ENCODE results near the gene SMARCA2.
A peak's percentile ranks its signal among the peaks of the same experiment; 100 is the strongest.

Gene SMARCA2

GRCh38 chr9:2015581-2016407, 647 bp downstream of the SMARCA2 start:
- Histone ChIP-seq H3K36me3 (ENCODE audit: insufficient read depth, insufficient read length, low read length) (no peaks in the 10 kb centered on the region), H3K9me3 (ENCODE audit: insufficient read depth, low read length) (no peaks in the 10 kb centered on the region), H3K27me3 (ENCODE audit: insufficient read depth, insufficient read length) (peaks cover 85% of the 10 kb centered on the region), H3K4me3 (ENCODE audit: insufficient read length, low read depth) (peak overlapping the region; percentile 80), H3K9ac (ENCODE audit: insufficient read length, low read depth) (peak overlapping the region; percentile 81), H3K4me1 (ENCODE audit: insufficient read depth, insufficient read length) (no peaks in the 10 kb centered on the region)
- TF ChIP-seq ZNF274 (IDR thresholded peaks at IDR 0.05; ENCODE audit: low read depth, low read length) = no peak
- TF ChIP-seq SUZ12 (IDR thresholded peaks at IDR 0.05; ENCODE audit: extremely low read depth, insufficient read depth, insufficient read length) = peak; percentile 37
- no peak for TF ChIP-seq YY1 (IDR thresholded peaks at IDR 0.05; ENCODE audit: insufficient read depth, insufficient read length)
- DNase-seq (ENCODE audit: low read depth, low spot score) = no peak

GRCh38 chr9:2016408-2017330, 1.5 kb downstream of the SMARCA2 start:
- no peak for DNase-seq (ENCODE audit: low read depth, low spot score)
- TF ChIP-seq ZNF274 (IDR thresholded peaks at IDR 0.05; ENCODE audit: low read depth, low read length) (no peak), YY1 (IDR thresholded peaks at IDR 0.05; ENCODE audit: insufficient read depth, insufficient read length) (no peak), SUZ12 (IDR thresholded peaks at IDR 0.05; ENCODE audit: extremely low read depth, insufficient read depth, insufficient read length) (no peak)
- peak overlapping the region; percentile 80 for H3K4me3 ChIP-seq (ENCODE audit: insufficient read length, low read depth)
- H3K9me3 ChIP-seq (ENCODE audit: insufficient read depth, low read length) = no peaks in the 10 kb centered on the region
- H3K9ac ChIP-seq (ENCODE audit: insufficient read length, low read depth) = peak overlapping the region; percentile 81
- peaks cover 89% of the 10 kb centered on the region for H3K27me3 ChIP-seq (ENCODE audit: insufficient read depth, insufficient read length)
- no peaks in the 10 kb centered on the region for H3K36me3 ChIP-seq (ENCODE audit: insufficient read depth, insufficient read length, low read length)
- no peaks in the 10 kb centered on the region for H3K4me1 ChIP-seq (ENCODE audit: insufficient read depth, insufficient read length)

DNA sequence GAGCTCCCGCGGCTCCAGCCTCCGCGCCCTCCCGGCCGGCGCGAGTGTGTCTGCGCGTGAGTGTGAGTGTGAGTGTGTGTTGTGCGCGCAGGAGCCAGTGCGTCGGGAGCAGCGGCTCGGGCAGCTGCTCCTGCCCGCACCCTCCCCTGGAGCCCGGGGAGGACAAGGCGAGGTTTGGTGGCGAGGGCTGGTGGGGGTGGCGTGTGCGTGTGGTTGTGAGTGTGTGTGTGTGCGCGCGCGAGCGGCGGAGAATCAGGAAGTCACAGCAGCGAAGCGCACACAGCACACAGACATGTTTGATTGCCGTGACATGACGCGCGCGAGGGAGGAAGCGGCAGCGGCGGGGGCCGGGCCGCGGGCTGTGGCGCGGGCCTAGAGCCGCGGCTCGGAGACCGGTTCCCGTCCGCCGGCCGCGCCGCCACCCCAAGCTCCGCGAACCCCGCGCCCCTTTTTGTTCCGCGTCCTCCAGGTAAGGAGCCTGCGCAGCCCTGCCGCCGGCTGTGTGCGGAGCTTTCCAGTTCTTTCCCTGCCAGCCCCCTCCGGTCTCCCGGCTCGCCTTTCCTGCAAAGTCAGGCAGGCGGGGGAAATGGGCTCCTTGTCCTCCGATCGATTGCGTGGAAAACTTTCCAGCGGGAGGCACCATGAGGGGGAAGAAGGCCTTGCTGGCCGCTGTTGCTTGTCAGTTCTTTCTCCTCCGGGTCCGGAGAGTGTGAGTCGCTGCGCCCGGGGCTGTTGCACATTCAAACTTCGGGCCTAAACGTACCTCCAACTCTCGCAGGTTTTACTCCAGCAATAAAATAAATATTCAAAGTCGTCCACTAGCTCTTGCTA, 2.4 kb downstream of the SMARCA2 start:
- Histone ChIP-seq H3K27me3 (ENCODE audit: insufficient read depth, insufficient read length) (peaks cover 90% of the 10 kb centered on the region), H3K4me1 (ENCODE audit: insufficient read depth, insufficient read length) (no peaks in the 10 kb centered on the region), H3K9me3 (ENCODE audit: insufficient read depth, low read length) (no peaks in the 10 kb centered on the region), H3K9ac (ENCODE audit: insufficient read length, low read depth) (peak overlapping the region; percentile 71), H3K4me3 (ENCODE audit: insufficient read length, low read depth) (peak overlapping the region; percentile 80), H3K36me3 (ENCODE audit: insufficient read depth, insufficient read length, low read length) (no peaks in the 10 kb centered on the region)
- TF ChIP-seq YY1 (IDR thresholded peaks at IDR 0.05; ENCODE audit: insufficient read depth, insufficient read length) = no peak
- TF ChIP-seq ZNF274 (IDR thresholded peaks at IDR 0.05; ENCODE audit: low read depth, low read length) = no peak
- no peak for TF ChIP-seq SUZ12 (IDR thresholded peaks at IDR 0.05; ENCODE audit: extremely low read depth, insufficient read depth, insufficient read length)
- DNase-seq (ENCODE audit: low read depth, low spot score) = no peak

DNA sequence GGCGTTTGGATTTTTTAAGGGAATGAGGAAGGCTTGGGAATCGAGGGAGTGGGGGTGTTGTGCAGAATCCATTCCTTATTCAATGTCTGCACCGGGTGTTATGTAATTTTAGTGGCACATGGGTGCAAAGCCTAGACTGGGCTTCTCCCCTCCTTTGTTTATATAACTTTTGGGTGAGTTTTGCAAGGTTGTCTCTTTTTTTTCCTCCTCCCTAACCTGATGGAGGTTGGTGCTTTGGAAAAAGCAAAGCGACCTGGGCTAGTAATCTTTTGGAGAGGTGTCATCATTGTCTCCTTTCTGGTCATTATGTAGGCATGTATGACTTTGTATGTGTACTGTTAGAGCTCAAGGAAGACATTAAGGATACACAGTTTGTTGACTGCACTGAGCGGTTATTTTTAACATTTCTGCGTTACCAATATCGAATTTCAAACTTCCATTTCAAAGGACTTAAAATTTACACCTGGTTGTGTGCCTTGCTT, 3.1 kb downstream of the SMARCA2 start:
- TF ChIP-seq ZNF274 (IDR thresholded peaks at IDR 0.05; ENCODE audit: low read depth, low read length) (no peak), YY1 (IDR thresholded peaks at IDR 0.05; ENCODE audit: insufficient read depth, insufficient read length) (no peak), SUZ12 (IDR thresholded peaks at IDR 0.05; ENCODE audit: extremely low read depth, insufficient read depth, insufficient read length) (no peak)
- Histone ChIP-seq H3K36me3 (ENCODE audit: insufficient read depth, insufficient read length, low read length) (no peaks in the 10 kb centered on the region), H3K4me3 (ENCODE audit: insufficient read length, low read depth) (peak overlapping the region; percentile 80), H3K4me1 (ENCODE audit: insufficient read depth, insufficient read length) (no peaks in the 10 kb centered on the region), H3K9ac (ENCODE audit: insufficient read length, low read depth) (peak overlapping the region; percentile 71), H3K9me3 (ENCODE audit: insufficient read depth, low read length) (no peaks in the 10 kb centered on the region), H3K27me3 (ENCODE audit: insufficient read depth, insufficient read length) (peaks cover 89% of the 10 kb centered on the region)
- no peak for DNase-seq (ENCODE audit: low read depth, low spot score)

DNA sequence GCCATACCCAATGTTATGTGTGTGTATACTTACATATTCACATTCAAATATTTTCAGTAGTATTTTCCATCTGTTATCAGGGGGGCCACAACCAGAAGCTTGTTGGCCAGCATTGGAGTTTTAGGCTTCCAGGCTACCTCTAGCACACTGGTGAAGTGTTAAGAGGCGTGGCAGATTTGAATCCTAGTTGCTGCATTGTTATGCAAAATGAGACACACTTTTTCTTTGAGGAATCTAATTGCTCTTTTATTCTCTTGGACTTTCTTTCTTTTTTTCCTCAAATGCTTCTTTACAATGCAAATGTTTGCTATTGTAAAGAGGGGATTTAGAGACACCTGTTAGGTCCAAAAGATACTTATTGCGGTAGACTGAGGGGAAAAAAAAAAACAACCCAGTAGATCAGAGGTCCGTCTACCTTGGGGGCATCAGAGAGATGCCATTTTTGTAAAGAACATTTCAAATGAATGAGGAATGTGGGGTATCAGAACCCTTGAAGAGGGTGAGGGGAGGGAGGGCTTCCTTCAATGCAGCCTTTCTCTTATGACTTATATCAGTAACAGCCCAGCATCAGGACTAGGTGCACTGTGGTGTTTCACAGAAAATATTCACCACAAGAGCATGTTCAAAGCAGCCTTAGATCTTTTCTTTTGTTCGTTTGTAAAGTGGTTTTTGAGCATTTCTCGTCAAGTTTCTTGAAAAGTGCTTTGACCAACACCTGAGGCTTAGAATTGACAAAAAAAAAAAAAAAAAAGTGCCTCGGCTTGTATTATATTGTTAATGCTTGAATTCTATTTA, 3.8 kb downstream of the SMARCA2 start:
- Histone ChIP-seq H3K36me3 (ENCODE audit: insufficient read depth, insufficient read length, low read length) (no peaks in the 10 kb centered on the region), H3K4me1 (ENCODE audit: insufficient read depth, insufficient read length) (no peaks in the 10 kb centered on the region), H3K9ac (ENCODE audit: insufficient read length, low read depth) (no peak overlapping the region), H3K9me3 (ENCODE audit: insufficient read depth, low read length) (no peaks in the 10 kb centered on the region), H3K4me3 (ENCODE audit: insufficient read length, low read depth) (no peak overlapping the region), H3K27me3 (ENCODE audit: insufficient read depth, insufficient read length) (peaks cover 87% of the 10 kb centered on the region)
- TF ChIP-seq YY1 (IDR thresholded peaks at IDR 0.05; ENCODE audit: insufficient read depth, insufficient read length) = no peak
- no peak for TF ChIP-seq ZNF274 (IDR thresholded peaks at IDR 0.05; ENCODE audit: low read depth, low read length)
- no peak for TF ChIP-seq SUZ12 (IDR thresholded peaks at IDR 0.05; ENCODE audit: extremely low read depth, insufficient read depth, insufficient read length)
- peak; percentile 70 for DNase-seq (ENCODE audit: low read depth, low spot score)

GRCh38 chr9:2019723-2020122, 4.6 kb downstream of the SMARCA2 start:
- no peaks in the 10 kb centered on the region for H3K9me3 ChIP-seq (ENCODE audit: insufficient read depth, low read length)
- no peak overlapping the region for H3K4me3 ChIP-seq (ENCODE audit: insufficient read length, low read depth)
- no peak for TF ChIP-seq SUZ12 (IDR thresholded peaks at IDR 0.05; ENCODE audit: extremely low read depth, insufficient read depth, insufficient read length)
- no peak for TF ChIP-seq ZNF274 (IDR thresholded peaks at IDR 0.05; ENCODE audit: low read depth, low read length)
- TF ChIP-seq YY1 (IDR thresholded peaks at IDR 0.05; ENCODE audit: insufficient read depth, insufficient read length) = no peak
- no peaks in the 10 kb centered on the region for H3K4me1 ChIP-seq (ENCODE audit: insufficient read depth, insufficient read length)
- peaks cover 79% of the 10 kb centered on the region for H3K27me3 ChIP-seq (ENCODE audit: insufficient read depth, insufficient read length)
- H3K36me3 ChIP-seq (ENCODE audit: insufficient read depth, insufficient read length, low read length) = no peaks in the 10 kb centered on the region
- no peak for DNase-seq (ENCODE audit: low read depth, low spot score)
- H3K9ac ChIP-seq (ENCODE audit: insufficient read length, low read depth) = no peak overlapping the region
